Endometrial microvascular endothelial cells (primary cell): ENCODE results near the gene RAB26. TPM values are rescaled to one million over a fixed set of nuclear protein-coding genes. Genes with fewer than 3 reads are reported as not detected.
"Not testable (repeated sequence)": the region's sequence is repeated elsewhere in the genome, so short reads cannot be mapped to it uniquely, and the experiment has no call there.

Source experiments
- in situ Hi-C: cut with HindIII; loops from 2 replicates; pipeline ENCODE4 v1.10.0; 2017; ENCODE audit warnings: low sequenced_read_pairs, low pct_unique_long_range_greater_than_20kb; ENCODE audit errors: inconsistent ontology term
- total RNA-seq: library from RNA; depleted of rRNA; stranded (reverse); fragments of >200 nt; gene quantifications from one replicate; pipeline ENCODE4 v1.2.3, GENCODE V29; 2015; ENCODE audit errors: inconsistent ontology term

RAB26 gene
- total RNA-seq: 0.74 TPM

GRCh38 chr16:2147981-2148671, at the start of gene RAB26:
Gene RAB26 (plus strand): TSS chr16:2148625. CDS start chr16:2148784, 159 bp downstream.
- in situ Hi-C loops: no loop called here

DNA sequence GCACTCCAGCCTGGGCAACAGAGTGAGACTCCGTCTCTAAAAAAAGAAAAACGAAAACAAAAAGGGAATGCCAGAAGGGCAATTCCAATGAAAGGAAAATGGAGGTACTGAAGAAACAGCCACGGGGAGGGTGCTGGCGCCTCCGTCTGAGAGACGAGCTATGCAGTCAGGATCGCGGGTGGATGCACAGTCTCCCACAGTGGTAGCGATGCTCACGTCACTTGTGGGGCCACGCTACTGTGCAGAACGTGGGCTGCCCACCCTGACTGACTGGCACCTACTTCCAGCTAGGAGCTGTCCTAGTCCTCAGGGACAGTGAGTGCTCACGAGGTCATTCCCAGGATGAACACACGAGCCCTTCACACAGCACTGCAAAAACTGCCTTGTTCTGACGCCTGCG, 46.8 kb upstream of the RAB26 start:
- in situ Hi-C loops: not testable (repeated sequence)

DNA sequence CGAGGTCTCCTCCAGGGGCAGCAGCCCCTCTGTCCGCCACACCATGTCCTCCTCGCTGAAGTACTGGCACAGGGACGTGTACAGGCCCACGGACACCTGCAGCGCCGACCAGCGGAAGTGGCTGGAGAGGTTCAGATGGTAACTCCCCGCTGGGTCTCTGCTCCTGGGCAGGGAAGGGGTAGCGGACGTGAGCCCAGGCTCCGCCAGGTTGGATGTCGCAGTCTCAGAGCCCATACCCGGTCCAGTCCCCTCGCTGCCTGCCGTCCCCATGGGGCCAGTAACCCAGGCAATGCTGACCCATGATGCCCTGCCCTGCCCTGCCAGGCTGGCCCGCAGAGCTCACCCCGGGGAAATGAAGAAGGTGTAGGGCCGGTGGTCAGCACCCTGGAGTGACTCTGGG, 46.0 kb upstream of the RAB26 start:
- in situ Hi-C loops: no loop called here

- in situ Hi-C loops: not testable (repeated sequence)
These were observed 44.0 kb upstream of the RAB26 start for GRCh38 chr16:2104464-2104863.

DNA sequence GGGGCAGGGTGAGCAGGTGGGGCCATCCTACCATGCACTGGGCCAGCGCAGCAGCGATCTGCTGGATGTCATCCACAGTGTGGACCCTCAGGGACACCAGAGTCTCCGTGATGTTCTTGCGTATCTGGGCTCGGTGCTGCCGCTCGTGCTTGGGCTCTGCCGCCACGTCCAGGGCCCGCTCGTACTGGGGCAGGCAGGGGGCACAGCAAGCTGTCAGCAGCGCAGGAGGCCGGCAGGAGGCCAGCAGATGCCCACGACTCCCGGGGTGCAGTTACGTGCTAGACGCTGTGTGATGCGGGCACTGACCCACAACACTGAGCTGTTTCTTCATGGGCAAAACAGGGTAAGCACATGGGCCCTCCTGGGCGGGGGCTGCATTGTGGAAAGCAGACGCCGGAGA, 43.1 kb upstream of the RAB26 start:
- in situ Hi-C loops: not testable (repeated sequence)

DNA sequence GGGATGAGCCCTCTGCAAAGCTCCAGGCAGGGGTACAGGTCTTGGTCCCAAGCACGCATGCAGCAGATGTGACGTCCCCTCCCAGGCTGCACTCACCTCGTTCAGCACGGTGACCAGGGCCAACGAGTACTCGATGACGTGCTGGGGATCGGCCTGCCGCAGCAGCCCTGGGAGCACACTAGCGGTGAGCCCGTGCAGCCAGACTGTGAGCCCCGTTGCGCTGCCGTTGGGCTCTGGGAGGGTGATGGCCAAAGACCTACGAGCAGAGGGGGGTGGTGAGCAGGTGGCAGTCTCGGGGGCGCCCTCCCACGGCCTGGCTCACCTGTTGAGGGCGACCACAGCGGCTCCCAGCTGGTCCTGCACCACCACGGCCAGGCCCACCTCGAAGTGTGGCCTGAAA, 42.7 kb upstream of the RAB26 start:
- in situ Hi-C loops: not testable (repeated sequence)

- in situ Hi-C loops: not testable (repeated sequence)
These were observed 42.2 kb upstream of the RAB26 start for GRCh38 chr16:2106211-2106610.

GRCh38 chr16:2107121-2107790, 41.2 kb upstream of the RAB26 start:
- in situ Hi-C loops: not testable (repeated sequence)

DNA sequence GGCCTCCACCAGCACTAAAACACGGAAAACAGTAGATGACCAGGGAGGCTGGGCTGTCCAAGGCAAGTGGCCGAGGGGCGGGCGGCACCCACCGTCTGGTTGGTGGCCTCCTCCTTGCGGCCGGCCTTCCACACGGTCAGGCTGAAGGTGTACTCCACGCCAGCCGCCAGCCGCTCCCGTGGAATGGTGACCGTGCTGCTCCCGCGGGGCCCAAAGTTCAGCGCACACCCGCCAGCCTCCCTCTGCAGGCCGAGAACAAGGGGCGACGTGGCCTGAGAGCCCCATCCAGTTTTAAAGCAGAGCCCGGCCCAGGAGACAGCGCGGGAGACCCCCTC, 40.7 kb upstream of the RAB26 start:
- in situ Hi-C loops: not testable (repeated sequence)

GRCh38 chr16:2108446-2109270, 39.8 kb upstream of the RAB26 start:
- in situ Hi-C loops: not testable (repeated sequence)

DNA sequence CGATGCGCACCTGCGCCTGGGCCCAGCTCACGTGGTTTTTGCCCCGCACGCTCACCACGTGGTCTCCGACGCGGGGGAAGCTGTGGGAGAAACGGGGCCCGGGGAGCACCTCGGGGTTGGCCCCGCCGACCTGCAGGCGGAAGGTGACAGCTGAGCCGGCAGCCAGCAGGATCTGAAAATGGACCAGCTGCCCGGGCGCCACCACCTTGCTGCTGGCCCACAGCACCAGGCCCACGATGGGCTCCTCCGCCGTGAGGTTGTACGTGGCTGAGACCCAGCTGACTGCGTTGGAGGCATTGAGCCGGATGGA, 39.2 kb upstream of the RAB26 start:
- in situ Hi-C loops: not testable (repeated sequence)

GRCh38 chr16:2109872-2110271, 38.6 kb upstream of the RAB26 start:
- in situ Hi-C loops: not testable (repeated sequence)

- in situ Hi-C loops: not testable (repeated sequence)
These were observed 38.0 kb upstream of the RAB26 start for GRCh38 chr16:2110332-2111008.

GRCh38 chr16:2111009-2111353, 37.4 kb upstream of the RAB26 start:
- in situ Hi-C loops: not testable (repeated sequence)

DNA sequence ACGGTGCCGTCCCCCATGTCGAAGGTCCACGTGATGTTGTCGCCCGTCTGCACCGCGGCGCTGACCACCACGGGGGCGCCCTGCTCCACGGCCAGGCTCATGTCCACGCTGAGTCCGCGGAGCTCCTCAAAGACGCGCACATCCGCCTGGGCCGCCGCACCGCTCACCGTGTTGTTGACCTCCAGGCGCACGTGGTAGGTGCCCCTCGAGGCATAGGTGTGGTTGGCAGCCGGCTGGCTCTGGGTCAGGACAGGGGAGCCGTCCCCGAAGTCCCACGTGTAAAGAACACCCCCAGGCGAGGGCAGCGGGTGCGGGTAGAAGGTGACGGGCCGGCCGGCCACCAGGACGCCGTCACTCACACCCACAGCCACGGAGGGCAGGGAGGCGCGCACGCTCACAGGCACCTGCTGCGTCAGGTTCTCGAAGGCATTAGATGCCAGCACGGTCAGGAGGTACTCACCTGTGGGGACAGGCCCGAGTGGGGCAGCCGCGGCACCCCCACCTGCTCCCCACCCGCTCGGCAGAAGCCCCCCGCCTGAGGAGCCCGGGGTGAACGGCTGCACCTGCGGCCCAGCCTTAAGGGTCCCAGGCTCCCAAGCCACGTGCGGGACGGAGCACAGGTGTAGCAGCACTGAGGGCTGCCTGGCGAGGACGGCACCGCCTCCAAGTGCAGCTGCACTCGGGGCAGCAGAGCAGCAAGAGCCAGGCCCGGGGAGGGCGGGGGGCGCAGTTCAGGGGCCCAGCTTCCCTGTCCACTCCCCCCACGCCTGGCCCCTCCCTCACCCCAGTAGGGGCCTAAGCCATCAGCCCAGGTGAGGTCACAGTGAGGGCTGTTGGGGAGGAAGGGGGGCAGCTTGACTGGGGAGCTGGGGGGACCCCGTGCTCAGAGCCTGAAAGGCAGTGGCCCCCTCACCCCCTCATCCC, 36.8 kb upstream of the RAB26 start:
- in situ Hi-C loops: not testable (repeated sequence)

DNA sequence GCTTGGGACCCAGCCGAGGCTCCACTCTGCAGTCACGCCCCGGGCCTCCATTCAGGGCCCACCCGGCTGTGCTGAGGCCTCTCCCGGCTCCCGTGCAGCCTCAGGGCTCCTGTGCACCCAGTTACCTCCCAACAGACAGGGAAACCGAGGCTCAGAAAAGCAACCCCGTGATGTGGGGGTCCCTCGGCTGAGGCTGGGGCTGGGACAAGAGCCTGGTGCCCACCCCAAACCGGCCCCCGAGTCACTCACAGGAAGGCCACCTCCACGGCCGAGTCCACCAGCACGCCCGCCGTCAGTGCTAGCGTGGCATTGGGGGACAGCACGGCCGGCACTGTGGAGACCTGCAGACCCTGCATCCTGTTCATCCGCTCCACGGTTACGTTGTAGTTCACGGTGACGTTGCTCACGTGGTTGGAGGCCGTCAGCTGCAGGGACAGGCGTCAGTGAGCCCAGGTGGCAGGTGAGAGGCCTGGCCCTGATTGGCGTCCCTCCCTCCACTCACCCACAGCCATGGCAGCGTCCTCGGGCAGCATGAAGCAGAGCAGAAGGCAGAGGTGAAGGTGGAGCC, 35.8 kb upstream of the RAB26 start:
- in situ Hi-C loops: not testable (repeated sequence)

- in situ Hi-C loops: not testable (repeated sequence)
These were observed 34.2 kb upstream of the RAB26 start for GRCh38 chr16:2114225-2114624.

DNA sequence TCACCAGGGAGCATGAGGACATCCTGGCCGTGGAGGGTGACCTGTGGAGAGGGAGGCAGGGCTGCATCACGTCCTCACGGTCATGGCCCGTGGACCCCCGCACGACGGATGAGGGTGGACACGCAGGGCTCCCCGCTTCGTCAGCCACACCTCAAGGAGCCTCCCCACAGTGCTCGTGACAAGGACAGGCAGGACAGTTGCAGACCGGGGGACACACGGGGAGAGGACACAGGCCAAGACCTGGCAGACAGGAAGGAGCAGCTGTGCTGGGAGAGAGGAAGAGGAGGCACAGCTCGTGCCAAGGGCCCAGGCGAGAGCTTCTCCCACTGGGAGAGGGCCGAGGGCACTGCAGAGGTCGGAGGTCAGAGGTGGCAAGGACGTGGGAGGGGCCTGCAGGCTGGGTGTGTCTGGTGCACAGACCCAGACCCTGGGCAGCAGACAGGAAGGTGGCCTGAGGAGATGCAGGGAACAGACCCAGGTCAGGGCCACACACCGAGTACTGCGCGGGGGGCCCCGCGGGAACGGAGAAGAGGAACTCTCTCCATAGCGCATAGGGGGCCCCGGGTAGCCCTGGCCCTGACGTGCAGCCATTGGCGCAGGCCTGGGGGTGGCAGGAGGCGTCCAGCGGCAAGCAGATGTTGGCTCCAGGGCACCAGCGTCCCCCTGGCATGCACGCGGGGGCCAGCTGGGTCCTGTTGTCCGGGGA, 33.4 kb upstream of the RAB26 start:
- in situ Hi-C loops: not testable (repeated sequence)
